NT2/D1 (cell line): ENCODE data around the gene MYO7B.

Source experiments
- YY1 ChIP-seq: IDR thresholded peaks from 2 replicates; pipeline ENCODE4 v1.6.1; 2011; ENCODE audit not compliant: insufficient read length, insufficient read depth
- ZNF274 ChIP-seq: IDR thresholded peaks from 2 replicates; pipeline ENCODE4 v1.6.1; 2011; ENCODE audit warnings: mild to moderate bottlenecking, low read depth, low read length

- TF ChIP-seq YY1, result no peak
- no peak for TF ChIP-seq ZNF274
Measured at GRCh38 chr2:127663566-127664064, 128.1 kb downstream of the MYO7B start.
